ENCODE data around the gene VPS18.

Gene VPS18

DNA sequence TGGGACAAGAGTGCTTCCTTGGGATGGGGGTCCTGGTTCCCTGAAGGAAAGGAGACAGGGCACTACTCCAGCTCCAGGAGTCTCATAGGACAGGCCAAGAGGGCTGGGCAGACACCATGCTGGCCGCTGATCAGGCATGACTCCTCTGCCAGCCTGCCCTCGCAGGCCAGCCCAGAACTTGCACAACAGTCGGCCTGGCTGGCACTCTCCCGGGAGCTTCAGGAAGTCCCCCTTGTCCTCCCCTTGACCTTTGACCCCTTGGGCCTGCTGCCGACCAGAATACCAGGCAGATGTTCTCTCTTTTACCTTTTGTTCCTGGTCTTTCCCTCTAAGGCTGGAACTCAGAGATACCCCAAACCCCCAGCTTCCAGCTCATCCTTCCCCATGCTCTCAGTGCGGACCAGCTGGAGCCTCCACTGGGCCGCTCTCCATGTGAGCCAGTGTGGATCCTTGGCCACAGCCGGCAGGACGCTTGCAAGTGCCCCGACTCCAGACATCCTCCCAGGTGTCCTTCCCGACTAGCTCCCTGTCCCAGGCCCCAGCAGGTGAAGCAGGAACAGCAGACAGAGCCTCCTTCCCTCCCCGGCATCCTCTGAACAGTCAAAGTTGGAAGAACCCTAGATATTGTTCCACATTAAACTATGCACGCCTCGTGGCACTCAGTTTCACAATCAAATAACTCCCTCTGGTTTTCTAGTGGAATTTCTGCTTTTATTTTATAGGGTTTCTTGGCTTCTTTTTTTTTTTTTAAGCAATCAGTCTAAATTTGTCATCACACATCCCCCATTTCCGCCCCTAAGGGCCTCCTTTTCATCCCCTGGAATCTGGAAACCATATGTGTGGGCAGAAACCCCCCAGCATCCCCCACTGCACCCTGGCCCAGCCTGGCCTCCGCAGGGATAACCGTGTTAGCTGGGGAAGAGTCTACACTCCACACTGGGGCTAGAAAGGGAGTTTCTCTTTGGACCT, 15.7 kb downstream of the VPS18 start:
- DNase-seq (ENCODE audit: low spot score): no peak
- Histone ChIP-seq H3K27ac (no peak overlapping the region), H3K4me3 (no peak overlapping the region)
- TF ChIP-seq, protein P1, sequence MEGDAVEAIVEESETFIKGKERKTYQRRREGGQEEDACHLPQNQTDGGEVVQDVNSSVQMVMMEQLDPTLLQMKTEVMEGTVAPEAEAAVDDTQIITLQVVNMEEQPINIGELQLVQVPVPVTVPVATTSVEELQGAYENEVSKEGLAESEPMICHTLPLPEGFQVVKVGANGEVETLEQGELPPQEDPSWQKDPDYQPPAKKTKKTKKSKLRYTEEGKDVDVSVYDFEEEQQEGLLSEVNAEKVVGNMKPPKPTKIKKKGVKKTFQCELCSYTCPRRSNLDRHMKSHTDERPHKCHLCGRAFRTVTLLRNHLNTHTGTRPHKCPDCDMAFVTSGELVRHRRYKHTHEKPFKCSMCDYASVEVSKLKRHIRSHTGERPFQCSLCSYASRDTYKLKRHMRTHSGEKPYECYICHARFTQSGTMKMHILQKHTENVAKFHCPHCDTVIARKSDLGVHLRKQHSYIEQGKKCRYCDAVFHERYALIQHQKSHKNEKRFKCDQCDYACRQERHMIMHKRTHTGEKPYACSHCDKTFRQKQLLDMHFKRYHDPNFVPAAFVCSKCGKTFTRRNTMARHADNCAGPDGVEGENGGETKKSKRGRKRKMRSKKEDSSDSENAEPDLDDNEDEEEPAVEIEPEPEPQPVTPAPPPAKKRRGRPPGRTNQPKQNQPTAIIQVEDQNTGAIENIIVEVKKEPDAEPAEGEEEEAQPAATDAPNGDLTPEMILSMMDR (IDR thresholded peaks at IDR 0.05): no peak

DNA sequence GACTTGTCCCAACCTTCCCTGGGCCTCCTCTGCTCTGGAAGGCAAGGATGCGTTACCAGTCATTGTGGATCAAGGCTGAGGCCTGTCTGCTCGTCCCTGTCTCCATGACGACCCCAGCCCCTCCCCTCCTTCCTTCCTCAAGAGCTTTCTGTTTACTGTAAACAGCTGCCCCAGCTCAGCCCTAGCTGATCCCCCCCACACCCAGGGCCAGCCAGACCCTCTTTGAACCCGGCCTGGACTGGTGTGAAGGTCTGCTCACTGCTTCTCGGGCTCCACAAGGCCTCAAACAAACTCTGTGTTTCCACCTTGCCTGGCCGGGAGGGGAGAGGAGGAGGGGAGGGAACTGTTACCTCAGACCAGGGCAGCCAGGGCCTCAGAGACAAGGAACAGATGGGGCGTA, 16.9 kb downstream of the VPS18 start:
- DNase-seq (ENCODE audit: low spot score): no peak
- no peak overlapping the region for H3K27ac ChIP-seq
- no peak overlapping the region for H3K4me3 ChIP-seq
- TF ChIP-seq, protein P1 (IDR thresholded peaks at IDR 0.05): no peak

DNA sequence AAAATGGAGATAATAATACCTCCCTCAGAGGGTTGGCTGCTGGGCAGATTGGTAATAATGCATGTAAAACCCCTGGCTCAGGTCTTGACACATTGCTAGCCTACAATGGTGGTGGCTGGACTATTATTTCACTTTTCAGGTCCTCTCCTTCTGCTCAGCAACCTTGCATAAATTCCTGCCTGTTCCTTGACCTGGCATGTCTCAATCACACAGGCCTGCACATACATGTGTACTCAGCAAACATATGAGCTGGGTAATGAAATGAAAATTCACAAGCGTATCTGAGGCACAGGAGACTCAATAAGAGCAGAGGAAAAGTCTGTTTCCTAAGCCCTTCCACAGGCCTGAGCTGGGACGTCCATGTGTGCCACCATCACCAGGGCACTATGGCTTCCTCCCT, 17.4 kb downstream of the VPS18 start:
- Histone ChIP-seq H3K27ac (no peak overlapping the region), H3K4me3 (no peak overlapping the region)
- no peak for DNase-seq (ENCODE audit: low spot score)
- TF ChIP-seq, protein P1 (IDR thresholded peaks at IDR 0.05): no peak

DNA sequence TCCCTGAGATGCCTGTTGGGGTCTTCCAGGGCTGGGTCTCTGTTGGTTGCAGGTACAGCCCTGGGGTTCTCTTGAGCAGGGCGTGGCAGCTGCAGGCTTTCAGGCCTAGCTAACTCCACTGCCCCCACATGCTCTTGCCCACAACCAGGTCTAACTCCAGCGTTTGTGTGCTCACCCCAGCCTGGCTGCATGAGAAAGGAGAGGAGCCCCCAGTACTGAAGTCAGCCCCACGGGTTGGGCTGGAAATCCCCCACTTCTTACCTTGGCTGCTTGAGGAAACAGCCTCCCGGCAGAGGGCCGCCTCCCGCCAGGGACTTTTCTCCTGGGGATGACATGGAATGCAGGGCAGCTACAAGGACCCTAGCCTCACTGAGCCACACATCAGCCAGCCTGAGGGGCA, 18.2 kb downstream of the VPS18 start:
- H3K4me3 ChIP-seq: no peak overlapping the region
- no peak overlapping the region for H3K27ac ChIP-seq
- no peak for DNase-seq (ENCODE audit: low spot score)
- TF ChIP-seq, protein P1 (IDR thresholded peaks at IDR 0.05): no peak

DNA sequence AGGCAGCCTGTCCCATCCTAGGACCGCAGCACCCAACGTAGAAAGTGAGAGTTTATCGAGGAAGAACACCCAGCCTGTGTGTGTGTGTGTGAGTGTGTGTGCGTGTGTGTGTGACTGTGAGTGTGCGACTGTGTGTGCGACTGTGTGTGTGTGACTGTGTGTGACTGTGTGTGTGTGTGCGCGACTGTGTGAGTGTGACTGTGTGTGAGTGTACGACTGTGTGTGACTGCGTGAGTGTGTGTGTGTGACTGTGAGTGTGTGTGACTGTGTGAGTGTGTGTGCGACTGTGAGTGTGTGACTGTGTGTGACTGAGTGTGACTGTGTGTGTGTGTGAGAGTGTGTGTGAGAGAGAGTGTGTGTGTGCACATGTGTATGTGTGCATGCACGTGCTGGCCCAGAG, 19.8 kb downstream of the VPS18 start:
- TF ChIP-seq, protein P1 (IDR thresholded peaks at IDR 0.05): no peak
- DNase-seq (ENCODE audit: low spot score): no peak
- Histone ChIP-seq H3K27ac (no peak overlapping the region), H3K4me3 (no peak overlapping the region)

DNA sequence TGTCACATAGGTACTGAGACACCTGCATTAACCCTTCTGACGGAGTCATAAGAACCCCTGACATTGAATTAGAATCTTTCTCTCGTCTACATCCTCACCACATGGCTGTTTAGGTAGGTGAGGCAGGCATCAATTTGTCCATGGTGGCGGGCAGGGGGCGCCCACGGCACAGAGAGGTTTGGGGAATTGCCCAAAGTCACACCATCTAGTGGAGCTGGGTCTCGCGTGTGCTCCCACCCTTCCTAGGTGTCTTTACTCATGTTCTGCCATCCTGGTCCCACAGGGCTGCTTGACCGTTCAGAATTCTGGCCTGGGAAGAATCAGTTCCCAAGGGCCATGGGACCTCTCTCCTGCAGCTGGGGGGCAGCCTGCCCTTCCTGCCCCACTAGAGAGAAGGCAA, 20.2 kb downstream of the VPS18 start:
- DNase-seq (ENCODE audit: low spot score): no peak
- H3K4me3 ChIP-seq: no peak overlapping the region
- TF ChIP-seq, protein P1 (IDR thresholded peaks at IDR 0.05): no peak
- H3K27ac ChIP-seq: no peak overlapping the region

DNA sequence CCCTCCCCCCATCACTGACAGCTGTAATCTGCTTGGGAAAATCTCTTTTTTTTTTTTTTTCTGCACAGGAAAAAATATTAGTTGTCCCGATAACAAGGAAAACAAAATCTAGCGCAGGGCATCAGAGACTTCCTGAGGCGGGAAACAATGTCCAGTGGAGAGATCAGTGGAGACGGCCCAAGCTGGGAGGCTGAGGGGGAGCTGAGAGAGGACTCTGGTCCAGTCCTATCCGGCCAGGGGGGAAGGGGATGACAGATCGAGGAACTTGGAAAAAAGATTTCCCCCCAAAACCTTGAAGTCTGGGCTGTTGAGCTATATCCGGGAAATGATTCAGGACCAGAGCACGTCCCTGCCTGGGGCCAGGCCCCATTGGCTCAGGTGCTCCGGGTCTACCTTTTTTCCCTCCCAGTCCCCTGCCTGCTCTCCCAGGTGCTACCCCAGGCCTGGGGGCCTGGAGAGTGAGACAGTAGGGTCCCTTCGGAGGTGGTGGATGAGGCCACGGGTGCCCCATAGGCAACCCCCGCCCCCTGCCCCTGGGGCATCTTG, 20.9 kb downstream of the VPS18 start:
- Histone ChIP-seq H3K27ac (no peak overlapping the region), H3K4me3 (no peak overlapping the region)
- no peak for DNase-seq (ENCODE audit: low spot score)
- TF ChIP-seq, protein P1 (IDR thresholded peaks at IDR 0.05): no peak
